ENCODE measurements around the gene CCN5.

CCN5 gene

GRCh38 chr20:44707018-44707579, 8.1 kb upstream of the CCN5 start:
- Histone ChIP-seq H3K4me3 (ENCODE audit: insufficient read length, low read depth) (no peak overlapping the region), H3K9me3 (ENCODE audit: insufficient read depth, low read length) (no peaks in the 10 kb centered on the region), H3K9ac (ENCODE audit: insufficient read length, low read depth) (no peak overlapping the region), H3K27me3 (ENCODE audit: insufficient read depth, insufficient read length) (peaks cover 3% of the 10 kb centered on the region), H3K4me1 (ENCODE audit: insufficient read depth, insufficient read length) (peaks cover 8% of the 10 kb centered on the region), H3K36me3 (ENCODE audit: insufficient read depth, insufficient read length, low read length) (no peaks in the 10 kb centered on the region)
- TF ChIP-seq SUZ12 (IDR thresholded peaks at IDR 0.05; ENCODE audit: extremely low read depth, insufficient read depth, insufficient read length) (no peak), ZNF274 (IDR thresholded peaks at IDR 0.05; ENCODE audit: low read depth, low read length) (no peak), YY1 (IDR thresholded peaks at IDR 0.05; ENCODE audit: insufficient read depth, insufficient read length) (no peak)
- no peak for DNase-seq (ENCODE audit: low read depth, low spot score)

GRCh38 chr20:44709380-44709779, 5.8 kb upstream of the CCN5 start:
- TF ChIP-seq ZNF274 (IDR thresholded peaks at IDR 0.05; ENCODE audit: low read depth, low read length) (no peak), YY1 (IDR thresholded peaks at IDR 0.05; ENCODE audit: insufficient read depth, insufficient read length) (no peak), SUZ12 (IDR thresholded peaks at IDR 0.05; ENCODE audit: extremely low read depth, insufficient read depth, insufficient read length) (no peak)
- Histone ChIP-seq H3K27me3 (ENCODE audit: insufficient read depth, insufficient read length) (peaks cover 3% of the 10 kb centered on the region), H3K9me3 (ENCODE audit: insufficient read depth, low read length) (no peaks in the 10 kb centered on the region), H3K9ac (ENCODE audit: insufficient read length, low read depth) (no peak overlapping the region), H3K36me3 (ENCODE audit: insufficient read depth, insufficient read length, low read length) (no peaks in the 10 kb centered on the region), H3K4me1 (ENCODE audit: insufficient read depth, insufficient read length) (peaks cover 4% of the 10 kb centered on the region), H3K4me3 (ENCODE audit: insufficient read length, low read depth) (no peak overlapping the region)
- no peak for DNase-seq (ENCODE audit: low read depth, low spot score)

GRCh38 chr20:44709797-44710196, 5.4 kb upstream of the CCN5 start:
- no peak overlapping the region for H3K9ac ChIP-seq (ENCODE audit: insufficient read length, low read depth)
- DNase-seq (ENCODE audit: low read depth, low spot score) = no peak
- H3K9me3 ChIP-seq (ENCODE audit: insufficient read depth, low read length) = no peaks in the 10 kb centered on the region
- no peaks in the 10 kb centered on the region for H3K36me3 ChIP-seq (ENCODE audit: insufficient read depth, insufficient read length, low read length)
- H3K4me3 ChIP-seq (ENCODE audit: insufficient read length, low read depth) = no peak overlapping the region
- no peak for TF ChIP-seq SUZ12 (IDR thresholded peaks at IDR 0.05; ENCODE audit: extremely low read depth, insufficient read depth, insufficient read length)
- no peak for TF ChIP-seq YY1 (IDR thresholded peaks at IDR 0.05; ENCODE audit: insufficient read depth, insufficient read length)
- no peak for TF ChIP-seq ZNF274 (IDR thresholded peaks at IDR 0.05; ENCODE audit: low read depth, low read length)
- H3K27me3 ChIP-seq (ENCODE audit: insufficient read depth, insufficient read length) = peaks cover 3% of the 10 kb centered on the region
- H3K4me1 ChIP-seq (ENCODE audit: insufficient read depth, insufficient read length) = peaks cover 4% of the 10 kb centered on the region

GRCh38 chr20:44711237-44711636, 3.9 kb upstream of the CCN5 start:
- H3K36me3 ChIP-seq (ENCODE audit: insufficient read depth, insufficient read length, low read length) = no peaks in the 10 kb centered on the region
- no peak overlapping the region for H3K9ac ChIP-seq (ENCODE audit: insufficient read length, low read depth)
- TF ChIP-seq SUZ12 (IDR thresholded peaks at IDR 0.05; ENCODE audit: extremely low read depth, insufficient read depth, insufficient read length) = no peak
- no peak for TF ChIP-seq YY1 (IDR thresholded peaks at IDR 0.05; ENCODE audit: insufficient read depth, insufficient read length)
- TF ChIP-seq ZNF274 (IDR thresholded peaks at IDR 0.05; ENCODE audit: low read depth, low read length) = no peak
- peaks cover 3% of the 10 kb centered on the region for H3K27me3 ChIP-seq (ENCODE audit: insufficient read depth, insufficient read length)
- H3K4me1 ChIP-seq (ENCODE audit: insufficient read depth, insufficient read length) = peaks cover 4% of the 10 kb centered on the region
- no peaks in the 10 kb centered on the region for H3K9me3 ChIP-seq (ENCODE audit: insufficient read depth, low read length)
- no peak overlapping the region for H3K4me3 ChIP-seq (ENCODE audit: insufficient read length, low read depth)
- DNase-seq (ENCODE audit: low read depth, low spot score) = no peak

GRCh38 chr20:44714102-44714700, 968 bp upstream of the CCN5 start:
- Histone ChIP-seq H3K27me3 (ENCODE audit: insufficient read depth, insufficient read length) (peaks cover 3% of the 10 kb centered on the region), H3K4me3 (ENCODE audit: insufficient read length, low read depth) (no peak overlapping the region), H3K9me3 (ENCODE audit: insufficient read depth, low read length) (no peaks in the 10 kb centered on the region), H3K36me3 (ENCODE audit: insufficient read depth, insufficient read length, low read length) (no peaks in the 10 kb centered on the region), H3K4me1 (ENCODE audit: insufficient read depth, insufficient read length) (no peaks in the 10 kb centered on the region), H3K9ac (ENCODE audit: insufficient read length, low read depth) (no peak overlapping the region)
- TF ChIP-seq ZNF274 (IDR thresholded peaks at IDR 0.05; ENCODE audit: low read depth, low read length) = no peak
- TF ChIP-seq SUZ12 (IDR thresholded peaks at IDR 0.05; ENCODE audit: extremely low read depth, insufficient read depth, insufficient read length) = no peak
- TF ChIP-seq YY1 (IDR thresholded peaks at IDR 0.05; ENCODE audit: insufficient read depth, insufficient read length) = no peak
- DNase-seq (ENCODE audit: low read depth, low spot score) = no peak

GRCh38 chr20:44715499-44716308, 535 bp downstream of the CCN5 start:
- no peaks in the 10 kb centered on the region for H3K36me3 ChIP-seq (ENCODE audit: insufficient read depth, insufficient read length, low read length)
- peaks cover 3% of the 10 kb centered on the region for H3K27me3 ChIP-seq (ENCODE audit: insufficient read depth, insufficient read length)
- TF ChIP-seq ZNF274 (IDR thresholded peaks at IDR 0.05; ENCODE audit: low read depth, low read length) (no peak), YY1 (IDR thresholded peaks at IDR 0.05; ENCODE audit: insufficient read depth, insufficient read length) (no peak), SUZ12 (IDR thresholded peaks at IDR 0.05; ENCODE audit: extremely low read depth, insufficient read depth, insufficient read length) (no peak)
- no peak overlapping the region for H3K9ac ChIP-seq (ENCODE audit: insufficient read length, low read depth)
- peaks cover 2% of the 10 kb centered on the region for H3K4me1 ChIP-seq (ENCODE audit: insufficient read depth, insufficient read length)
- no peaks in the 10 kb centered on the region for H3K9me3 ChIP-seq (ENCODE audit: insufficient read depth, low read length)
- no peak for DNase-seq (ENCODE audit: low read depth, low spot score)
- no peak overlapping the region for H3K4me3 ChIP-seq (ENCODE audit: insufficient read length, low read depth)

Measured in NT2/D1 (cell line).